Spleen (tissue), 7 donors: ENCODE data around the gene SEC14L3.

Experiments
- CTCF ChIP-seq, 11 experiments: fragments of 200-600 bp in 7 of 11; fragments of 450-650 bp in 4 of 11; sonication (generic) in 4 of 11; IDR thresholded peaks in 8 of 11; conservative IDR thresholded peaks in 3 of 11; 1 replicate in 7 of 11; 2 replicates in 4 of 11; pipeline versions ENCODE4 v1.4.0 to v1.8.0; 2016 to 2021; ENCODE audit warnings: antibody characterized with exemption in 11 of 11, inconsistent platforms in 4 of 11, mild to moderate bottlenecking in 1 of 11
- POLR2A ChIP-seq, 3 donors: fragments of 450-650 bp; IDR thresholded peaks; one replicate each; pipeline ENCODE4 v1.5.1; 2017; ENCODE audit warnings: antibody characterized with exemption in 3 of 3, mild to moderate bottlenecking in 1 of 3
- donor health status: DM: no; HTN: no; CAD: no; lungs with moderate emphysema.
- donor health status: DM: no; HTN: no; CAD: no.
- donor health status: DM: no; HTN: no; CAD: no.

- no peak for TF ChIP-seq CTCF (IDR thresholded peaks at IDR 0.05 in 8 of 11, conservative IDR thresholded peaks at IDR 0.05 in 3 of 11)
- TF ChIP-seq POLR2A (IDR thresholded peaks at IDR 0.05), result no peak
These were observed 49.9 kb downstream of the SEC14L3 start for GRCh38 chr22:30421695-30422480.
